ENCODE measurements around the gene PECR.
A peak's percentile ranks its signal among the peaks of the same experiment; 100 is the strongest.
"Not testable (repeated sequence)": the region's sequence is repeated elsewhere in the genome, so short reads cannot be mapped to it uniquely, and the experiment has no call there.

PECR gene

DNA sequence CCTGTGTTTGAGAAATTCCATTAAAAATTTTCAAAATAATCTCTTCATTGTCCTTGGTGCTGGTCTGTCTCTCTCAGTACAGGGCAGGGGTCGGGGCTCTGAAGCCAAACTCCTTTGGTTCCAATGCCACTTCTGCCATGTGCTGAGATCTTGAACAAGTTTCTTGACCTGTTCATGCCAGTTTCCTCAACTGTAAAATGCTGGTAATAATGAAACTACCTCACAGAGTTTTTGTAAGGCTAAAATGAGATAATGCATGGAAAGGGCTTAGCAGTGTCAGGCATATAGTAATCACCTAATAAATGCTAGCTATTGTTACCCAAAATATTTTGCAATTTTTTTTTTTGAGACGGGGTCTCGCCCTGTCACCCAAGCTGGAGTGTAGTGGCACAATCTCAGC, 51.4 kb downstream of the PECR start:
- DNase-seq (ENCODE audit: low spot score), result no peak
- FAIRE-seq, result no peak

DNA sequence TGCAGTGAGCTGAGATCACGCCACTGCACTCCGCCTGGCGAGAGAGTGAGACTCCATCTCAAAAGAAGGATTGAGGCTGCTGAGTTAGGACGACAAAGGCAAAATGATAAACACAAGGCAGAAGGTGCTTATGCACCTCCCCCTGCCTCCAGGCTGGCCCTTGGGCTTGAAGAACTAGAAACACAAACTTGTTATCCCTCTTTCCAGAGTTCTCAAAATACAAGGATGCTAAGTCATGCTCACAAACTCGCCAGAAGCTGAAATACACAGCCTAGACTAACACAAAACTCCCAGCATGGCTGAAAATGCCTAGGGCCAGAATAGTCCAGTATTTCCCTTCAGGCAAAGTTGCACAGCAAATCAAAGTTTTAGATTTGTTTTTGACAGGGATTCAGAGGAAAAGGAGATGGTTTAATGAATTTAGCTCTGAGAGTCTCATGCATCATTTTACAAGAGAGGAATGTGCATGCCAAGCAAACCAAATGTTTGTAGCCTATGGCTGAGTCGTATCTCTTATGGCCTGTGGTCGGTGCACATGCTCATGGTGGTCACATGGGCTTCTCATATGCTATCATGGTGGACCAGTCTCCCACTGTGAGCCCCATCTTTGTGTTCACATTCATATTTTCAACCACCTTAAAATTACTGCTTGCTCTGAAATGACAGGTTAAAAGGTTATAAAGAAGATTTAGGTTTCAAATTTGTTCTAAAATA, 52.0 kb downstream of the PECR start:
- no peak for FAIRE-seq

GRCh38 chr2:216024779-216025336, 56.8 kb downstream of the PECR start:
- no peak for DNase-seq (ENCODE audit: low spot score)
- FAIRE-seq, result no peak

More for the DNA sequence above, 52.0 kb downstream of the PECR start:
- no peak for DNase-seq (ENCODE audit: low spot score)

- FAIRE-seq (no peak), DNase-seq (ENCODE audit: low spot score) (peak; percentile 57)
Measured at GRCh38 chr2:216023055-216023648, 58.5 kb downstream of the PECR start.

DNA sequence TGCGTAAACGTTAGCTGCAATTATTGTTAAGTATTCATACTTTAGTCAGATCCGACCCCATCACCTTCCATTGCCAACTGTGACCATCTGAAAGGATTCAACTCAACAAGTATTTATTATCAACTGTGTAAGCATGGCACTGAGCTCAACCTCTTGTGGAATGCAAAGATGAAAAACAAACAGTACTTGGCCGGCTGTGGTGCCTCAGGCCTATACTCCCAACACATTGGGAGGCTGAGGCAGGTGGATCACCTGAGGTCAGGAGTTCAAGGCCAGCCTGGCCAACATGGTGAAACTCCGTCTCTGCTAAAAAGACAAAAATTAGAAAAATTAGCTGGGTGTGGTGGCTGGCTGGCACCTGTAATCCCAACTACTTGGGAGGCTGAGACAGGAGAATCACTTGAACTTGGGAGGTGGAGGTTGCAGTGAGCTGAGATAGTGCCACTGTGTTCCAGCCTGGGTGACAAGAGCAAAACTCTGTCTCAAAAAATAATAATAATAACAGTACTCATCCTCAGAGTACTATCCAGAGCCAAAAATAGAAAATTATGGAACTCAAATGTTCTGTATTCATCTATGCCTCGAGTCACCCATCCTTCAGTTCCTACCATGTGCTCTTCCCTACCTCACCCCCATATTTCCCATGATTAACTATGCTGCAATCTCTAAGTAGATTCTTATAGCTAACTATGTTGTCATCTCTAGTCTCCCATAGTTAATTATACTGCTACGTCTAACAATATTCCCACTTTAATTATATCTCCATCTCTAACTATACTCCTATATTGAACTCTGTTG, 59.6 kb downstream of the PECR start:
- no peak for DNase-seq (ENCODE audit: low spot score)
- no peak for FAIRE-seq

GRCh38 chr2:216018709-216019108, 62.9 kb downstream of the PECR start:
- no peak for DNase-seq (ENCODE audit: low spot score)
- FAIRE-seq, result no peak

- FAIRE-seq (no peak), DNase-seq (ENCODE audit: low spot score) (peak; percentile 29)
Measured at GRCh38 chr2:216017365-216017764, 64.2 kb downstream of the PECR start.

DNA sequence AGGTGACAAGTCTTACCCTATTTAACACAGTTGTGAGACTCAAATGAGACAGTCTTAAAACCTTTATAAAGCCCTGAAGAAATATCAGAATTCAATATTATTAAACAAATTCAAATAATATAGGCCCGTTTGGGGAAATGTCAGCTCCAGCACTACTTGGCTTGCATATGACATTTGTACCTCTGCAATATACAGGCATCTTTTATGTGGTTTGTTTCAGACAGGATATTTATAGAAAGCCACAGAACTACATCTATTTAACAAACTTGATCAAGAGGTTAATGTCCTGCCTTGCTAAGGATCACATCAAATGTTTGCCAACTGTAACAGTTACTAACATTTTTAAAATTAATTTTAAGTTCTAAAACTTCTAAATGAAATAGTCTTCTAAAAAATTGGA, 65.0 kb downstream of the PECR start:
- no peak for DNase-seq (ENCODE audit: low spot score)
- no peak for FAIRE-seq

- DNase-seq (ENCODE audit: low spot score) (no peak), FAIRE-seq (no peak)
Measured at GRCh38 chr2:216015722-216016464, 65.7 kb downstream of the PECR start.

- FAIRE-seq (no peak), DNase-seq (ENCODE audit: low spot score) (no peak)
Measured at GRCh38 chr2:216014986-216015385, 66.6 kb downstream of the PECR start.

GRCh38 chr2:216014006-216014405, 67.6 kb downstream of the PECR start:
- DNase-seq (ENCODE audit: low spot score), result no peak
- FAIRE-seq, result no peak

- peak; percentile 88 for DNase-seq (ENCODE audit: low spot score)
- FAIRE-seq, result no peak
Measured at GRCh38 chr2:216013080-216013909, 68.3 kb downstream of the PECR start, which contains the start of gene MREG. Gene MREG (minus strand): TSS chr2:216013551. CDS start chr2:216013327, 224 bp downstream.

- DNase-seq (ENCODE audit: low spot score) (no peak), FAIRE-seq (no peak)
Measured at GRCh38 chr2:216012830-216013079, 68.9 kb downstream of the PECR start.

DNA sequence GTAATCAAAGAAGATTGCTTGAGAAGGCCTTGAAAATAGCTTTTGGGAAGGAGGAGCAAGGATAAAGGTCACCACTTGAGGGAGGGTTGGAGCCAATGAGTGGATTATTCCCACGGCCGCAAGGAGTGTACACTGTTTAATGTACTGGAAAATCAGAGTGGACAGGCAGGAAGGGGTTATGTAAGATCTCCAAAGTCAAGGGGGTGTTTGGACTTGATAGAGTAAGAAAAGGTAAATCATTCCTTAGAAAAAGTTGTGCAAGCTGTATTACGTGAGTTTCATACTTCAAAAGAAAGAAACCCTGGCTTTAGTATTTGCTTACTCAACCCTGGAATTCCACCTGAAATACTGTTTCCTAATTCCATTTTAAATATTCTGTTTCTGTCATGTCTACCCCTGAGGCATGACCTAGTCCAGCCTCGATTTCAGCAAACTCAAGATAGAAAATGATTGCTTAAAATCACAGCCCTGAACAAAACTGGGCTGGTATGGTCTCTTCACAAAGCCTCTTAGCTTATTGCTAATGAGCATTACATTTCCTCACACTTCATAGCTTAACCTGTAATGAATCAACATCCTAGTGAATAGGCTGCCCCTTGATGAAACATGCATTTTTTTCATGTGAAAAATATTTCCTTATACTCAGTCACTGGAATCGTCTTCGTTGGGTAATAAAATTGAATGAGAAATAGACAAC, 69.3 kb downstream of the PECR start:
- no peak for FAIRE-seq
- DNase-seq (ENCODE audit: low spot score), result no peak

DNA sequence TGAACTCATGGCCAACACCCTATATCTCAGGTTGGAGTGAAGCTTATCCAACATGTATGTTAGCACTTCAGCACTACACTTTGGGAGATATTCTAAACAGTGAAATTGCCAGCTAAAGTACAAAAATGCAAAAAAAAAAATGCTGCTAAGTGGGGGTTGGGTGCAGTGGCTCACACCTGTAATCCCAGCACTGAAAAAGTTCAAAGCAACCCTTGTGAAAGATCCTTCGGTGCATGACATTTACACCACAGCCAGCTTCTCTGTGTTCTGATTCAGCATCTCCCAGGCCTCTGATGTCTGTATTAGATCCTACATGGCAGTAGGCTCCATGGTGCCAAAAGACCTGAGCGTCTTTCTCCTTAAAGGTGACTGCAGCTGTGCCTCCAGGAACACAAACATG, 72.4 kb downstream of the PECR start:
- DNase-seq (ENCODE audit: low spot score); FAIRE-seq: not testable (repeated sequence)

- FAIRE-seq, result no peak
- DNase-seq (ENCODE audit: low spot score), result no peak
Measured at GRCh38 chr2:216008387-216008786, 73.2 kb downstream of the PECR start.

DNA sequence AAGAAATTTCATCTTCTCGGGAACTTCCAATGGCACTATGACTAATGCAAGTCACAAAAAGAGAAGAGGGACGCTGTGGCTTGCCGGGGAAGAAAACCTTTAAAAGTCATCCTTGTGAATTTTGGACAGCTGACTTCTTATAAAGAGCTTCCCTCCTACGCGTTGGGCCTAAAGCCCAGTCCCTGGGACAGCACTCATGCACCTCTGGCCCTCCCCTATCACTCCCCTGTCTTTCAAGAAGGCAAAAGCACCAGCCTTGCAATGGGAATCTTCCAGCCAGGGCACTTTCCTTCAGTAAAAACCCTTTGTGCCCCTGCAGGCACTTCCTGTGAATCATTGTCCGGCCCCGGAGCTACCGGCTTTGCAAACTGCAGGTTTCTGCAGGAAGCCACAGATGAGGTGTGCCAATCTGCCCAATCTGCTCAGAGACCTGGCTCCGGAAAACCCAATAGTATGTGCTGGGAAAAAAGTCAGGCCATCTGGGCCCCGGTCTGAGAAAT, 75.4 kb downstream of the PECR start:
- DNase-seq (ENCODE audit: low spot score) (peak; percentile 62), FAIRE-seq (no peak)

- DNase-seq (ENCODE audit: low spot score), result no peak
- no peak for FAIRE-seq
Measured at GRCh38 chr2:216004697-216005283, 76.8 kb downstream of the PECR start.

GRCh38 chr2:216003876-216004696, 77.5 kb downstream of the PECR start:
- FAIRE-seq (no peak), DNase-seq (ENCODE audit: low spot score) (no peak)
